GM18499 (cell line): ENCODE results near the gene HRH4.

Experiments used
- ATAC-seq: cut with Tn5 transposase; IDR thresholded peaks from one replicate; pipeline ENCODE4 v1.9.1; 2021; ENCODE audit warnings: moderate number of reproducible peaks; ENCODE audit not compliant: insufficient read depth, unreplicated experiment

The HRH4 gene

DNA sequence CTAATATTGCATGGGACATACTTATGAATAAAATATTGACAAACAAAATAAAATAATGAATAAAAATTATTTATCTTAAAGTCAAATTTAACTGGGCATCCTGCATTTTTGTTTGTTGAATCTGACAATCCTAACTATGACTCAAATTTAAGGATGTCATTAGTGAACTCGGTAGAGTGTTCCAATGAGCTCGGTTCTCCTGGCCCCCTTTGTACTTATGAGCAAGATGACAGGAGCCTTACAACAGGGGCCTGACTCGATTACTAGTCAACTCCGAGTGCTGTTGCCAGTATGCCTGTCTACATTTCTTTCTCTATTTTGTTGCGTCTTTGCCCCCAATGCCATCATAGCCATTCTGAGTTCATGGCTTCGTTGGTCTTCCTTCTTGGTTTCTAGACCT, 40.3 kb downstream of the HRH4 start:
- ATAC-seq: no peak

DNA sequence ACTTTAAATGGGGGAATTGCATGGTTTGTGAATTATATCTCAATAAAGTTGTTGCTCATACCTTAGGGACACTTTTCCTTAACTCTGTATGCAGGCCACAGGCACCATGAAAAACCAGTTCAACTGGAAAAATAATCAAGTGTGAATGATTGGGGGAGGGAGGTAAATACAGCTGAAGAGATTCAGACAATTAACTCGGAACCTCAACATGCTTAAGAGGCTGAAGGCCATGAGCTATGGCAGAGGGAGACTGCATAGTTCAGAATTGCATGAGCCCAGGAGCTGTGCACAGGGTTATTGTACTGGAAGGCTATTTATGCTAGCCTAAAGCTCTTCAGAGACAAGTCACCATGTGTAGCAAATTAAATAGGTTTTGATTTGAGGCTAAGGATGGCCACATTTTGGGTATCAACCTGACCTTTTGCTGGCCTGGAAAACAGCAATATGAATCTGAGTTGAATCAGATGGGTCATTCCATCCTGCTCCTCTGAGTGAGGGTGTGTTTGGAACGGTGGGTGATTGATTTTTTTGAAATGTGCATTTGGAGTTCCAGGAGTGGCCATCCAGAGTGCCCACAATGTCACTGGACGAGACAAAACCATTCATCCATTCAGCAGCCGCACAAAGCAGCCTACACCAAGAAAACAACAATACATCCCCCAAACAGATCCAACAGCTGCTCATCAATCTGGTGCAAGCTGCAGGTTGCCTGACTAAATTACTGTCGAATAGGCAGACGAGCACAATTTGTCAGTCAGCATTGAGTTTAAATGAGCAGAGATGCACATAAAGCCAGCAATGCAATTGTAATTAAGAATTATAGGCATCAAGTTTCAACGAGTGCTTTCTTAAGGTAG, 42.5 kb downstream of the HRH4 start:
- no peak for ATAC-seq

GRCh38 chr18:24504401-24504800, 44.0 kb downstream of the HRH4 start:
- ATAC-seq: no peak

DNA sequence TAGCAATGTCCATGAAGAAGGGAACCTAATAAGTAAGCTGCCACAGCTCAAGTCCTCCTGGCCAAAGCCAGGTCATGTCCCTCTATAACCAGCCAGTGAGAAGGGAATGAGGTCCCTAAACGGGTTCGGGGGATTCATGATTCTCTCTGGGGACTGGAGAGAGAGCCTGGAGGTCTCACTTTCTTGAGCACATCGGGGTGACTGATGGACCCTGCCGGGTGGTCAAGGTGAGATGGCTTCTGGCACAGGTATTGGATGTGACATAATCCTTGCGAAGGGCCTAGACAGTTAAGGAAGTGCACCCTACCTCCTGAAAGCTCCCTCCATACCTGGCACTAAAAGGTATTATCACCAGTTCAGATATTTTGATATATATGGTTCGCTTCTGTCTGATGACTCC, 45.7 kb downstream of the HRH4 start:
- ATAC-seq: no peak

DNA sequence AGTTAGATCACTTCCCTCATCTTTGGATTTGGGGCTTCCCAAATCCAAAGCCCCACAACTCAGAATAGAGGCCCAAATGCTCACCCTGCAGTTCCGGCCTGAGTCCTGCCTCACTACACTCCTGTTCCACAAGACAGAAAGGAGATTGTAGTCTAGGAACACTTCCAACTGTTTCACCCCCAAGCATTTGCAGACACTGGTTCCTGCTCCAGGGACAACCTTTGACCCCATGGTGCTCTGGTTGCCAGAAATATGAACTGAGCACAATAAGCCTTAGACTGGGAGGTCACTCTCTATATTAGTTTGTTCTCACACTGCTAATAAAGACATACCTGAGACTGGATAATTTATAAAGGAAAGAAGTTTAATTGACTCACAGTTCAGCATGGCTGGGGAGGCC, 49.0 kb downstream of the HRH4 start:
- no peak for ATAC-seq

GRCh38 chr18:24514439-24514838, 54.0 kb downstream of the HRH4 start:
- ATAC-seq: no peak

- no peak for ATAC-seq
Measured at GRCh38 chr18:24515721-24516120, 55.3 kb downstream of the HRH4 start.

DNA sequence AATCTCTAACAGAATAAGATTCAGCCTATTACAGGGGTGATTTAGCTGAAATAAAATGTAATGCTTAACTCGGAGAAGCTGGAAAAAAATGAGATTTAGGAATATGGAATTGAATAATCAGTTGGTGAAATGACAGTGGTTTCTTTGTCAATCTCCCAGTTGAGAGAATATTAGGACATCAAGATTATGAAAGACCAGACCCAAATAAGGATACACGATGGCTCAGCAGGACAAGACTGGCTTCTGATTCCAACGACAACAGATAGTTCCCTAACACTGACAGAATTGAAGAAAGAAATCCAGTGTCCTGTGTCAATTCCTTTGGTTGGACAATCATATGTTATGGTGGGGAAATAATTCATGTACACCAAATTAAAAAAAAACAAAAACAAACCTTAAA, 55.8 kb downstream of the HRH4 start:
- no peak for ATAC-seq

- no peak for ATAC-seq
Measured at GRCh38 chr18:24517554-24517953, 57.1 kb downstream of the HRH4 start.

DNA sequence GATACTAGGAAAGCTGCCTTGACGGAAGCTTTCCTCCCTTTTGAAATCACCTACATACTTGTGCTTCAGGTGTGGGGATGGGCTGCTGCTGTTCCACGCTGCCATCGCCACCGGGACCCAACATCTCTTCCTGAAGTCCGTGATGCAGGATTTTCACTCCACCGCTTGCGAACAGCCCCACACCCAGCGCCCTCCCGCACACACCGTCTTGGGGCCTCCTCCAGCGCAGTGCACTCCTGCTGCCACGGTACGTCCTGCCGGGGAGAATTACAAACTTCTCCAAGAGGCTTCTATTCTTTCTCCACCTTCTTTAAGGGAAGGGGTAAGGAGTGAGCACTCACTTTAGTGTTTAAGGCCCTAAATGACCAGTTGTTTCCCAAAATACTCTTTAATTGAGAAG, 58.2 kb downstream of the HRH4 start:
- no peak for ATAC-seq
